ENCODE measurements around the gene ENOPH1.
"Not testable (repeated sequence)": the region's sequence is repeated elsewhere in the genome, so short reads cannot be mapped to it uniquely, and the experiment has no call there.

Gene ENOPH1

DNA sequence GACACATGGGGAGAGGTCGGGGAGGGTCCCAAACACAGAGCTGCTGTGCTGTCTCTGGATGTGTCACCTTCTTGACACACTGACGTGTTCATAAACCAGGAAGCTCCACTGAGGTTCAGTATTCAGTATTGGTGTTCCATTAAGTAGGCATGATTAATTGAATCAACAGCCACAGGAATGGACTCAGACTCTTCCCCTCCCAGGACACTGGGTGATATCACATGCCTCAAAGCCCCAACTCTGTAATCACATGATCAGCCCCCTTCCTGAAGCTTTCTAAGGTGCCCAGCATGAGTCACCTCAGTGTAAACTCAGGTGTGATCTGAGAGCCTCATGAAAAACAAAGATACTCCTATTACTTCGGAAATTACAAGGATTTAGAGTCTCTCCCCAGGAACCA lies 35.5 kb upstream of the ENOPH1 start:
- no peak overlapping the region for H3K4me3 ChIP-seq (ENCODE audit: low read depth, low read length)
- TF ChIP-seq, protein P1, sequence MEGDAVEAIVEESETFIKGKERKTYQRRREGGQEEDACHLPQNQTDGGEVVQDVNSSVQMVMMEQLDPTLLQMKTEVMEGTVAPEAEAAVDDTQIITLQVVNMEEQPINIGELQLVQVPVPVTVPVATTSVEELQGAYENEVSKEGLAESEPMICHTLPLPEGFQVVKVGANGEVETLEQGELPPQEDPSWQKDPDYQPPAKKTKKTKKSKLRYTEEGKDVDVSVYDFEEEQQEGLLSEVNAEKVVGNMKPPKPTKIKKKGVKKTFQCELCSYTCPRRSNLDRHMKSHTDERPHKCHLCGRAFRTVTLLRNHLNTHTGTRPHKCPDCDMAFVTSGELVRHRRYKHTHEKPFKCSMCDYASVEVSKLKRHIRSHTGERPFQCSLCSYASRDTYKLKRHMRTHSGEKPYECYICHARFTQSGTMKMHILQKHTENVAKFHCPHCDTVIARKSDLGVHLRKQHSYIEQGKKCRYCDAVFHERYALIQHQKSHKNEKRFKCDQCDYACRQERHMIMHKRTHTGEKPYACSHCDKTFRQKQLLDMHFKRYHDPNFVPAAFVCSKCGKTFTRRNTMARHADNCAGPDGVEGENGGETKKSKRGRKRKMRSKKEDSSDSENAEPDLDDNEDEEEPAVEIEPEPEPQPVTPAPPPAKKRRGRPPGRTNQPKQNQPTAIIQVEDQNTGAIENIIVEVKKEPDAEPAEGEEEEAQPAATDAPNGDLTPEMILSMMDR (IDR thresholded peaks at IDR 0.05; ENCODE audit: low read depth, low read length) = no peak

DNA sequence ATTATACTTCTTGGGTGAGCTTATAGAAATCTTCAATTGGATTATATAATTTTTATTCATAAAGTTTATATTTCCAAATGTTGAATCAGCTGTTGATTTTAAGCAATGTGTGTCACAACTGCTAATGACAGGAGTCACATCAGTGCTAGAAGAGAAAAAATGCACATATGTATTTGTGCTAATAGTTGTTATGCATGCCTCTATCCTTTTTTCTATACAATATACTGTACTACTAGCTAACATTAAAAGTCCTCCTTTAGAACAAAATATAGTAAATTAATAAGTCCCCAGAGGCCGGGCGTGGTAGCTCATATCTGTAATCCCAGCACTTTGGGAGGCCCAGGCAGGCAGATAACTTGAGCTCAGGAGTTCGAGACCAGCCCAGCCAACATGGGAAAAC lies 32.9 kb upstream of the ENOPH1 start:
- no peak overlapping the region for H3K4me3 ChIP-seq (ENCODE audit: low read depth, low read length)
- TF ChIP-seq, protein P1 (IDR thresholded peaks at IDR 0.05; ENCODE audit: low read depth, low read length) = no peak

DNA sequence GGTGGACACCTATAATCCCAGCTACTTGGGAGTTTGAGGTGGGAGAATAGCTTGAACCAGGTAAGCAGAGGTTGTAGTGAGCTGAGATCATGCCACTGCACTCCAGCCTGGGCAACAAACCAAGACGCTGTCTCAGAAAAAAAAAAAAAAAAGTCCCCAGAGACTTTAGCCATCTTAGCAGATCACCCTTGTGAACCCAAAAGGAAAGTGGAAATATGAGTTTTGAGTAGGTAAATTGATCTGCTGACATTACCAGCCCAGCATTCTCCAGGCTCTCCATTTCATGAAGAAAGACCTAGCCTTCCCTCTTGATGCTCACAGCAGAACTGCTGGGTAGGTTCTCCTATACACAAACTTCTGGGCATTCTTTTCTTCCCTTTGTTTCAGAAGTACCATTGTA lies 32.1 kb upstream of the ENOPH1 start:
- TF ChIP-seq, protein P1 (IDR thresholded peaks at IDR 0.05; ENCODE audit: low read depth, low read length) = no peak
- no peak overlapping the region for H3K4me3 ChIP-seq (ENCODE audit: low read depth, low read length)

DNA sequence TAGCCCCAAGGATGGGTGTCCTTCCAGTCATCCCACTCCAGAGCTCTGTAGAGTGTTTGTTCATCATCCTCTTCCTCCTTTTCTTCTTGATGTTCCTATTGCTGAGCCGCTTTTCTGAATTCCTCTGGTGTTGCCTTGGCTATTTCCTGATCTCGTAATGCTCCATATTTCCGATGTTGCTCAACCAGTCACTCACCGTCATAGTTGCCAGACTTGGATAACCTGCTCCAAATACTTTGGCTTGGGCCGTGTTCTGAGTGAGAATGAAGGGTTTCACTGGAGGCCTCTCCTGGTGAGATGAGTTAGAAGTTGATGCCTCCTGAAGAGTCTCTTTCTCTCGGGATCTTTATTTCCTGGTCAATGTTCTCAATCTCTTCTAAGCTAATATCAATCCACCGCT lies 28.8 kb upstream of the ENOPH1 start:
- no peak overlapping the region for H3K4me3 ChIP-seq (ENCODE audit: low read depth, low read length)
- TF ChIP-seq, protein P1 (IDR thresholded peaks at IDR 0.05; ENCODE audit: low read depth, low read length) = no peak

DNA sequence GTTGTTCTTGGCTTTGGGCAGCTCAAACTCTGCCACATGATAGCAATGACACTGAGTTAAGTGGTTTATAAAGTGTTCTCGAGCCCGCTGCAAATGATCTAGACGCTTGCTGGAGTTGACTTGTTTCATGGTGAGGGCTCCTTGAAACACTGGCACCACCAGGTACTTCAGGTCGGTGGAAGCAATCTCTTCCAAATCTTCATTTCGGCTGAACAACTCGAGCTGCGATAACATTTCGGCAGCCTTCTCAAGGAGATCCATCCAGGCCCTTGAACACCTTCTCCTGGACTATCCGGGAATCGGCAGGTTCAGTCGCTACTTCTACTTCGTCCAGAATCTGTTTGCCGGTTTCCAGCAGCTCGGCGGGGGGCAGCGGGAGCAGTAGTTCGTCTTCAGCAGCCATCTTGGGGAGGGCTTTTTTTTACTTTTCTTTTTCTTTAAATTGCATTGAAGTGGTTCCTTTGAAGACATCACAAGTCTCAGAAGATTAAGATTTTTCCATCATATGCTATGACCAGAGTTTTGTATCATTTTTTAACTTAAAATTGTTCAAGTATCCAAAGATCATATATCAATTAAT lies 28.1 kb upstream of the ENOPH1 start:
- no peak overlapping the region for H3K4me3 ChIP-seq (ENCODE audit: low read depth, low read length)
- TF ChIP-seq, protein P1 (IDR thresholded peaks at IDR 0.05; ENCODE audit: low read depth, low read length) = no peak

DNA sequence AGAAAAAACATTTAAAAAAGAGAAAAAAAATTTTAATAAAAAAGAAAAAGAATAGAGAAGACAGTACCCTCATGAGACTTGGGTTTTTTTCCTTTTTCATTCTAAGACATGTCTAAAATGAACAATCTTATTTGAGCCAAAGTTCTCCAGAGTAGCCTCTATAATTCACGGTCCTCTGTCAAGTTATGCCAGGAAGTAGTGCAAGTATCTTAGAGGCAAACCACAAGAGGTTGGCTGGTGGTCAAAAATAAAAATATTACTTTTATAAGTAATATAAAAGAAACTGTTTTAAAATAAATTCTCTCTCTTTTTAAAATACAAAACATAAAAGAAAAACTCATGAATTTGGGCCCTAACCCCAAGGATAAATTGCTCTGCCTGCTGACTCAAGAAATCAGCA lies 26.7 kb upstream of the ENOPH1 start:
- TF ChIP-seq, protein P1 (IDR thresholded peaks at IDR 0.05; ENCODE audit: low read depth, low read length) = no peak
- H3K4me3 ChIP-seq (ENCODE audit: low read depth, low read length) = no peak overlapping the region

DNA sequence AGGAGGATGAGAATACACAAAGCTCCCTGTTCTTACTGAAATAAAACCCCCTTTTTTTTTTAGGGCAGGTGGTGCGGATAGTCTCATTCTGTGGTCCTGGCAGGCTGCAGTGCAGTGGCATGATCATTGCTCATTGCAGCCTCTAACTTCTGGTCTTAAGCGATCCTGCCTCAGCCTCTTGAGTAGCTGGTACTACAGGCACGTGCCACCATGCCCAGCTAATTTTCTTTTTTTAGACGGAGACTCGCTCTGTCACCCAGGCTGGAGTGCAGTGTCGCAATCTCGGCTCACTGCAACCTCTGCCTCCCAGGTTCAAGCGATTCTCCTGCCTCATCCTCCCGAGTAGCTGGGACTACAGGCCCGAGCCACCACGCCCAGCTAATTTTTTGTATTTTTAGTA lies 15.3 kb upstream of the ENOPH1 start:
- H3K4me3 ChIP-seq (ENCODE audit: low read depth, low read length) = not testable (repeated sequence)

DNA sequence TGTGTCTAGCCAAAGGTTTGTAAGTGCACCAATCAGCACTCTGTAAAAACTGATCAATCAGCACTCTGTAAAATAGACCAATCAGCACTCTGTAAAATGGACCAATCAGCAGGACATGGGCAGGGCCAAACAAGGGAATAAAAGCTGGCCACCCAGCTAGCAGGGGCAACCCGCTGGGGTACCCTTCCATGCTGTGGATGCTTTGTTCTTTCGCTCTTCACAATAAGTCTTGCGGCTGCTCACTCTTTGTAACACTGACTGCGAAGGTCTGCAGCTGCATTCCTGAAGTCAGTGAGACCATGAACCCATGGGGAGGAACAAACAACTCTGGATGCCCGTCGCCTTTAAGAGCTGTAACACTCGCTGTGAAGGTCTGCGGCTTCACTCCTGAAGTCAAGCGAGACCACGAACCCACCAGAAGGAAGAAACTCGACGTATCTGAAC lies 14.4 kb upstream of the ENOPH1 start:
- TF ChIP-seq, protein P1 (IDR thresholded peaks at IDR 0.05; ENCODE audit: low read depth, low read length) = no peak
- no peak overlapping the region for H3K4me3 ChIP-seq (ENCODE audit: low read depth, low read length)
